Measurements from ENCODE around the gene LHX6. TPM values are rescaled to one million over a fixed set of nuclear protein-coding genes. Genes with fewer than 3 reads are reported as not detected.

LHX6 gene
- 0.33 TPM in 1 of 2 replicates, not detected in the other for total RNA-seq

DNA sequence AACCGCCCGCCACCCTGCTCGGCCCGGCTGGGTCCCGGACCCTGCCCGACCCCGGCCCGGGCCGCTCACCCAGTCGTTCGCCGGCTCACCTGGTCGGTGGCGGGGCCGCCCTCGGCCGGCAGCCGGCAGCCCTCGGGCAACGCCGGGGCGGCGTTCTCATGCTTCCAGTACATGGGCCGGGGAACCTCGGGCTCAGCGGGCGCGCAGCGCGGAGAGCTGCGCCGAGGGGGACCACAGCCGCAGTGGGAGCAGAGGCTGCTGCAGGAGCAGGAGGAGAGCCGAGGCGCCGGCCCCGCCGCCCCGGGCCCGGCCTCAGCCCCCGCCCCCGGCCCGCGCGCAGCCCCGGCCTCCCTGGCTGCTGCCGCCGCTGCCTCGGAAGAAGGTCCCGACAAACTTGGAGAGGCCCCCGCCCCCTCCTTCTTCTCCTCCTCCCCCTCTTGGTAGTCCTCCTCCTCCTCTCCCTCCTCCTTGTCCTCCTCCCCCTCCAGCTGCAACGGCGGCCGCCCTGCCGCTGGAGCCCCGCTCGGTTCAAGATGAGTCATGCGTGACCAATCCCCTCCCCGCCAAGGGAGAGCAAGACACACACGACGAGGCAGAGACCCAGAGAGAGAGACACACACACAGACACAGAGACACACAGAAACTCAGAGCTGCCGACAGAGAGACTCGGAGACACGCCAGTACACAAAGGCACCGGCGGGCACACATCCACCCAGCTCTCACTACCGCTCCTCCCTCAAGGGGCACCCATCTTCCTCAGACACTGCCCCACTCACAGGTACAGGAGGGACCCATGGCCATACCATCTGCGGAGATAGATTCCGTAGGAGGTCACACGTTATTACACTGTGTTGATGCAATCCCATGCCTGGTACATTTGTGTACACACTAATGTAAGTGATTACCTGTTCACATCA, at the start of gene LHX6:
Gene LHX6 (minus strand): TSS at position 390 of the 917 bp plus-strand sequence. CDS start 217 bp downstream, at position 173.

DNA sequence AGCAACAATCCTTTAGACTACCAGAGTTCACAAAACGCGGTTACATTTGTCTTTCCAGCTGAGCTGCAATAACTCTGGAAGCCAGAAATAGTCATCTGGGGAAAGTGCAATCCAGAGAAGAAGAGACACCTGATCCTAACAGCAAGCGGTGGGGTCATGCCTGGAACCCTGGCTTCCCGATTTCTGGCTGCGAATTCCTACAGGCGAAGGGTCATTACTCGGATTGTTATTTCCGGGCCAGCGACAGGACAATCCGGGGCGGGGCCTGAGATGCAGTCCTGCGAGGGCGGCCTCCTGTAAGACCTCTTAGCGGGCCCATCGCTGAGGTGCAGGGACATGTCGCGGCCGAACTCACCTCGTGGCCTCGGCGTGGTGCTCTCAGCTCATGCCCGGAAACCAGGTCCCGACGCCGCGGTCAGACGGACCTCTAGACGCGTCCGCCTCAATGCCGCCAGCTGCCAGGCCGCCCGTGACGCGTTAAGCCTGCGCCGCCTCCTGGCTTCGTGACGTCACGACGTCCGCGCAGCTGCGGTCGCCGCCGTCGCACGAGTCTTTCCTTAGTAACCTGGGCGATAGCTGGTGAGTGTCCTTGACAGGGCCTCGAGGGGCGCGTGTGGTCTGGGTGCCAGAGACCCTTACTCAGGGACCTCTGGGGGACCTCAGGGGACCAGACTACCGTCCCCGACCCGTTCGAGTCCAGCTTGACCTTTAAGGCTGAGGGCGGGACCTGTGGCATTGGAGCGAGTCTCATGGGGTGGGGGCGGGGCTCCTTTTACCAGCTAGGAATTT, 35.8 kb upstream of the LHX6 start, which contains the start of the genes MRRF and RBM18:
Gene MRRF (plus strand): TSS at position 523 of the 789 bp plus-strand sequence. CDS start 6,010 bp downstream, outside the sequence.
Gene RBM18 (minus strand): TSS at position 481 of the 789 bp plus-strand sequence. CDS start 3,348 bp downstream, outside the sequence.

DNA sequence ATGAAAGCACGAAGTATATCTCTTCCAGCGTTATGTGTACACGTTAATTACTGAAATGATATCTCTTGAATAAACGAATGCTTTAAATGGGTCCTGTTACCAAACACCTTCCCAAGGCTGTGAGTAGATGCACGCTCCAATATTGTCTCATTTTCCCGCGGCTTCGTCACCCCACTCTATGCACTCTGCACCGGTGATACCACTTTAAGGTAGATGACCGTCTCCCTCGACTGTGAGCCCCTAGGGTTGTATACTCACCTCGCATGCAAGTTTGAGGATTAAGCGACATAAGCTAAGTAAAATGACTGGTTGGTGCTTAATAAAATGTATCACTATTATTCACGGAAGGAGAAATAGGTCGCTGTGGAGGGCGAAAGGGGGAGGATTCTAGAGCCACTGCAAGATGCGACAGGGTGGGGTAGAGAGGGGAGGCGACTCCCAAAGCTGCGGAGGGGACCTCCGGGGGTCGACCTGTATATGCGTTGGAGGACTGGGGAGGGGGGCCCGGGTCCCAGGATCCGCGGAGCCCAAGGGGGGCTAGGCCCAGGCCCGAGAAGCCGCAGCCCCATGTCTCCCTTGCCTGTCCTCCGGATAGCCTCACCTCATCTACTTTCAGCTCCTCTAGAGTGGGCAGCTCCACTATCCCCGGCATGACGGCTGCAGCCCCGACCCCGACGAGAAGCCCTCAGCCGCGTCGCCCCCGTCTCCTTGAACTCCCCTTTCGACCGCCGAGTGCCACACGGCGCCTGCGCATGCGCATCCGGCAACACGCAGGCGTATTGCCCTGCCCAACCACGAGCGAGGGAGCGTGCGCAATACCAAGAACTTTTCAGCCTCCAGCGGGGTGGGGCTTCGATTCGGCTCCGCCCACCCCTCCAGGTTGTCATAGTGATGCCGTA, 69.5 kb downstream of the LHX6 start, which contains the start of the genes MORN5 and NDUFA8:
Gene MORN5 (plus strand): TSS at position 883 of the 899 bp plus-strand sequence. CDS start 65 bp downstream, outside the sequence.
Gene NDUFA8 (minus strand): TSS at position 754 of the 899 bp plus-strand sequence. CDS start 102 bp downstream, at position 652.

Other genes with a start within 250 kb of the LHX6 start
- 6.3 and 7.1 TPM in 2 replicates for gene TTLL11, start 135.6 kb downstream of the LHX6 start, total RNA-seq
- gene NDUFA8, start 69.2 kb downstream of the LHX6 start, total RNA-seq: 15.3 and 27.2 TPM in 2 replicates
- gene MORN5, start 69.0 kb downstream of the LHX6 start, total RNA-seq: not detected in 2 replicates
- gene RBM18, start 35.9 kb upstream of the LHX6 start, total RNA-seq: 7.5 and 8.4 TPM in 2 replicates
- 41.9 and 42.0 TPM in 2 replicates for gene MRRF, start 35.9 kb upstream of the LHX6 start, total RNA-seq
- gene PTGS1, start 142.1 kb upstream of the LHX6 start, total RNA-seq: under 0.01 and 0.33 TPM in 2 replicates
- gene OR1J1, start 249.0 kb upstream of the LHX6 start, total RNA-seq: not detected in 2 replicates

All from placental epithelial cell (primary cell).